Tibial artery (tissue), 4 donors: ENCODE data around the gene EXOC6.

Experiments
- DNase-seq, 2 donors: peaks; one replicate each; pipeline ENCODE4 v3.0.0-alpha.2; 2019
- H3K27ac ChIP-seq, 2 donors: fragments of 200-600 bp; sonication (generic) in 1 of 2; 1 replicate in 1 of 2; 2 replicates in 1 of 2; pipeline ENCODE4 v1.5.1; 2018 to 2019; ENCODE audit warnings: mild to moderate bottlenecking in 1 of 2
- H3K27me3 ChIP-seq, 2 donors: fragments of 200-600 bp; sonication (generic) in 1 of 2; one replicate each; pipeline versions ENCODE4 v1.5.1 to v1.6.0; 2016 to 2019
- H3K36me3 ChIP-seq, 3 donors: fragments of 200-600 bp; sonication (generic) in 2 of 3; one replicate each; pipeline ENCODE4 v1.5.1; 2016 to 2019; ENCODE audit warnings: mild to moderate bottlenecking in 2 of 3
- H3K4me1 ChIP-seq, 4 donors: fragments of 200-600 bp; sonication (generic) in 2 of 4; 1 replicate in 3 of 4; 2 replicates in 1 of 4; pipeline ENCODE4 v1.5.1; 2016 to 2019
- H3K4me3 ChIP-seq, 2 donors: fragments of 200-600 bp; sonication (generic) in 1 of 2; 1 replicate in 1 of 2; 2 replicates in 1 of 2; pipeline ENCODE4 v1.5.1; 2018 to 2019; ENCODE audit warnings: mild to moderate bottlenecking in 2 of 2
- H3K9me3 ChIP-seq, 3 donors: fragments of 200-600 bp; sonication (generic) in 1 of 3; one replicate each; pipeline ENCODE4 v1.5.1; 2016 to 2019
- intact Hi-C: fragments of 100-400 bp; cut with DNase I; formaldehyde crosslinking; loops from one replicate; pipeline ENCODE4 v1.15.0; 2023; ENCODE audit warnings: low total_unique reads
- TF ChIP-seq, protein P1 (sequence below), 2 experiments: fragments of 200-600 bp in 1 of 2; fragments of 450-650 bp in 1 of 2; IDR thresholded peaks; one replicate each; pipeline ENCODE4 v1.5.1; 2017 to 2019; ENCODE audit warnings: antibody characterized with exemption in 2 of 2, mild to moderate bottlenecking in 1 of 2, moderate library complexity in 1 of 2

EXOC6 gene

DNA sequence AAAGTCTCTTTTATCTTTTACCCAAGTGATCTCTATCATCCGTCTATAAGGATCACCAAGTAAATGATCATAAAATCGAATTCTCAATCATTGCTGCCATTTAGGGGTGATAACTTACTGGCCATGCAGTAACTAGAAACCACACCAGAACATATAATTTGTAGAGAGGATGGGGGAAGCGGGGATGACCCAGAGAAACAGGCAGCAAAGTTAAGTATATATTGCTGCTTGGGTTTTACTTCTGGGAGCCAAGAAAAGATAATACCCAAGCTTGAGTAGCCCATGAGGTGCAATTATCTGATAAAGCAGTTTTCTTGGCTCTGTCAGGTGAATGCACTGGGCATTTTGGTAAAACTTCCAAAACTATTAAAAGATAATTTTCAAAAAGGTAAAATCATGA lies 18.9 kb downstream of the EXOC6 start:
- H3K36me3 ChIP-seq: no peaks in the 10 kb centered on the region
- no peaks in the 10 kb centered on the region for H3K27me3 ChIP-seq
- no peaks in the 10 kb centered on the region for H3K4me1 ChIP-seq
- no peak overlapping the region for H3K27ac ChIP-seq
- no peak for DNase-seq
- intact Hi-C loops: no loop called here
- H3K9me3 ChIP-seq: no peaks in the 10 kb centered on the region
- TF ChIP-seq, protein P1, sequence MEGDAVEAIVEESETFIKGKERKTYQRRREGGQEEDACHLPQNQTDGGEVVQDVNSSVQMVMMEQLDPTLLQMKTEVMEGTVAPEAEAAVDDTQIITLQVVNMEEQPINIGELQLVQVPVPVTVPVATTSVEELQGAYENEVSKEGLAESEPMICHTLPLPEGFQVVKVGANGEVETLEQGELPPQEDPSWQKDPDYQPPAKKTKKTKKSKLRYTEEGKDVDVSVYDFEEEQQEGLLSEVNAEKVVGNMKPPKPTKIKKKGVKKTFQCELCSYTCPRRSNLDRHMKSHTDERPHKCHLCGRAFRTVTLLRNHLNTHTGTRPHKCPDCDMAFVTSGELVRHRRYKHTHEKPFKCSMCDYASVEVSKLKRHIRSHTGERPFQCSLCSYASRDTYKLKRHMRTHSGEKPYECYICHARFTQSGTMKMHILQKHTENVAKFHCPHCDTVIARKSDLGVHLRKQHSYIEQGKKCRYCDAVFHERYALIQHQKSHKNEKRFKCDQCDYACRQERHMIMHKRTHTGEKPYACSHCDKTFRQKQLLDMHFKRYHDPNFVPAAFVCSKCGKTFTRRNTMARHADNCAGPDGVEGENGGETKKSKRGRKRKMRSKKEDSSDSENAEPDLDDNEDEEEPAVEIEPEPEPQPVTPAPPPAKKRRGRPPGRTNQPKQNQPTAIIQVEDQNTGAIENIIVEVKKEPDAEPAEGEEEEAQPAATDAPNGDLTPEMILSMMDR (IDR thresholded peaks at IDR 0.05): no peak
- H3K4me3 ChIP-seq: no peak overlapping the region

DNA sequence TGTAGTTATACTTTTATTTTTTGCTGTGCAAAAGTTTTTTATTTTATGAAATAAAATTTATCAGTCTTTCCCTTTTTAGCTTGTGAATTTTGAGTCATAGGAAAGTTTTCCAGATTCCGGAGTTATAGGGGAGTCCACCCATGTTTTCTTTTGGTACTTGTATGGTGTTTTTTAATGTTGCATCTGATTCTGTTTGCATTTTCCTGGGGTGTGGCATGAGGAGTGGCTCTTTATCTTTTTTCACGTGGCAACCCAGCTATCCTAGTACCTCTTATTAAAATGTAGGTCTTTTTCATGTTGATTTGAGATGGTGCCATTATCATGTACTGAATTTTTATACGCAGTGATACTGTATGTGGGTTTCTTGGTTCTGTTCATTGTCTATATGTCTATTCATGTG lies 19.7 kb downstream of the EXOC6 start:
- Histone ChIP-seq H3K4me3 (no peak overlapping the region), H3K36me3 (no peaks in the 10 kb centered on the region), H3K27ac (no peak overlapping the region), H3K4me1 (no peaks in the 10 kb centered on the region), H3K9me3 (no peaks in the 10 kb centered on the region), H3K27me3 (no peaks in the 10 kb centered on the region)
- intact Hi-C loops: no loop called here
- DNase-seq: no peak
- TF ChIP-seq, protein P1 (IDR thresholded peaks at IDR 0.05): no peak

GRCh38 chr10:92868557-92868956 lies 20.2 kb downstream of the EXOC6 start:
- Histone ChIP-seq H3K36me3 (no peaks in the 10 kb centered on the region), H3K4me1 (no peaks in the 10 kb centered on the region), H3K27ac (no peak overlapping the region), H3K9me3 (no peaks in the 10 kb centered on the region), H3K4me3 (no peak overlapping the region), H3K27me3 (no peaks in the 10 kb centered on the region)
- DNase-seq: no peak
- intact Hi-C loops: no loop called here
- TF ChIP-seq, protein P1 (IDR thresholded peaks at IDR 0.05): no peak

GRCh38 chr10:92873029-92873428 lies 24.7 kb downstream of the EXOC6 start:
- H3K36me3 ChIP-seq: no peaks in the 10 kb centered on the region
- no peak for DNase-seq
- no peak overlapping the region for H3K4me3 ChIP-seq
- no peaks in the 10 kb centered on the region for H3K4me1 ChIP-seq
- H3K27me3 ChIP-seq: no peaks in the 10 kb centered on the region
- no peaks in the 10 kb centered on the region for H3K9me3 ChIP-seq
- H3K27ac ChIP-seq: no peak overlapping the region
- TF ChIP-seq, protein P1 (IDR thresholded peaks at IDR 0.05): no peak
- intact Hi-C loops: no loop called here

GRCh38 chr10:92876509-92877036 lies 28.3 kb downstream of the EXOC6 start:
- Histone ChIP-seq H3K9me3 (no peaks in the 10 kb centered on the region), H3K36me3 (no peaks in the 10 kb centered on the region), H3K27me3 (no peaks in the 10 kb centered on the region), H3K4me3 (no peak overlapping the region), H3K27ac (no peak overlapping the region), H3K4me1 (no peaks in the 10 kb centered on the region)
- TF ChIP-seq, protein P1 (IDR thresholded peaks at IDR 0.05): no peak
- intact Hi-C loops: no loop called here
- no peak for DNase-seq
